OCI-M2 (cell line): ENCODE measurements around the gene ABTB2.

Experiments used
- DNase-seq: peaks from one replicate; lab custom pipeline; 2025; ENCODE audit not compliant: unreplicated experiment; lab: John Stamatoyannopoulos, UW

Gene ABTB2

GRCh38 chr11:34175284-34176019, 182.4 kb downstream of the ABTB2 start:
- no peak for DNase-seq

- no peak for DNase-seq
Measured at GRCh38 chr11:34174412-34175041, 183.3 kb downstream of the ABTB2 start.

- no peak for DNase-seq
Measured at GRCh38 chr11:34173050-34173449, 184.8 kb downstream of the ABTB2 start.

- DNase-seq, result no peak
Measured at GRCh38 chr11:34169686-34170085, 188.1 kb downstream of the ABTB2 start.

GRCh38 chr11:34168642-34169420, 189.0 kb downstream of the ABTB2 start:
- DNase-seq, result no peak

GRCh38 chr11:34167961-34168360, 189.8 kb downstream of the ABTB2 start:
- no peak for DNase-seq

- DNase-seq, result no peak
Measured at GRCh38 chr11:34166806-34167740, 190.7 kb downstream of the ABTB2 start.

GRCh38 chr11:34165786-34166555, 191.8 kb downstream of the ABTB2 start:
- DNase-seq, result no peak

GRCh38 chr11:34165121-34165520, 192.7 kb downstream of the ABTB2 start:
- DNase-seq, result no peak

GRCh38 chr11:34162856-34163255, 195.0 kb downstream of the ABTB2 start:
- DNase-seq, result no peak

- no peak for DNase-seq
Measured at GRCh38 chr11:34162493-34162820, 195.4 kb downstream of the ABTB2 start.

GRCh38 chr11:34161812-34162492, 195.9 kb downstream of the ABTB2 start:
- DNase-seq, result no peak

GRCh38 chr11:34161361-34161760, 196.4 kb downstream of the ABTB2 start:
- no peak for DNase-seq

GRCh38 chr11:34160791-34161190, 197.0 kb downstream of the ABTB2 start:
- no peak for DNase-seq

GRCh38 chr11:34160049-34160721, 197.6 kb downstream of the ABTB2 start:
- no peak for DNase-seq

- no peak for DNase-seq
Measured at GRCh38 chr11:34158661-34159060, 199.1 kb downstream of the ABTB2 start.

- DNase-seq, result no peak
Measured at GRCh38 chr11:34157163-34157562, 200.6 kb downstream of the ABTB2 start.

GRCh38 chr11:34155757-34156062, 202.1 kb downstream of the ABTB2 start:
- no peak for DNase-seq

- DNase-seq, result no peak
Measured at GRCh38 chr11:34155057-34155756, 202.6 kb downstream of the ABTB2 start.
